Mucosa of gallbladder (tissue), 1 donor: ENCODE data around the gene OTULIN. TPM values are rescaled to one million over a fixed set of nuclear protein-coding genes. Genes with fewer than 3 reads are reported as not detected.

Source experiments
- DNase-seq: peaks from one replicate; pipeline ENCODE4 v3.0.0-alpha.2; 2020; ENCODE audit warnings: low spot score
- total RNA-seq: library from RNA; stranded (reverse); gene quantifications from one replicate; pipeline ENCODE4 v1.2.1, GENCODE V29; 2021
- donor health status: DM: no; HTN: no; CAD: no.

The OTULIN gene
- total RNA-seq, 1 donor from 2014 or later: 33.6 TPM

DNA sequence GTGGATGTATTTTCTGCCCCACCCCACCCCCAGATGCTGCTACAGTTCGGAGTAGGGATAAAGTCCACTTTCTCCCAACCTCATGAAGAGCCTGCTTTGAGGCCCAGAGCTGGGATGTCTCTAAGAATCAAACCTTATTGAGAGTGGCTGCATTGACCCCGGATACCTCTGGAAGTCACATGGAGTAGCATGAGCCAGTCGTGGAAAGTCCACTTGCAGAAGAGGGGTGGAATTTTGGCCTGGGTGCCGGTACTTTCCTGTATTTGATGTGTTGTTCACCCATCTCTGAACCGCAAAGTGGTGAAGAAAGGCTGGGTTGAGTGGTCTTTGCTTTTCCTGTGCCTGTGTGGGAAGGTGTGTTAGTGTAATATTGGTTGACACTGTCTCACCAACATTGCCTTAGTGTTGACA, 3.7 kb downstream of the OTULIN start:
- DNase-seq: no peak

GRCh38 chr5:14669415-14669814, 4.9 kb downstream of the OTULIN start:
- DNase-seq: no peak

- no peak for DNase-seq
Measured at GRCh38 chr5:14669975-14670374, 5.5 kb downstream of the OTULIN start.

- no peak for DNase-seq
Measured at GRCh38 chr5:14671414-14671813, 6.9 kb downstream of the OTULIN start.

- DNase-seq: no peak
Measured at GRCh38 chr5:14672082-14672481, 7.6 kb downstream of the OTULIN start.

- DNase-seq: no peak
Measured at GRCh38 chr5:14672484-14673394, 8.2 kb downstream of the OTULIN start.

DNA sequence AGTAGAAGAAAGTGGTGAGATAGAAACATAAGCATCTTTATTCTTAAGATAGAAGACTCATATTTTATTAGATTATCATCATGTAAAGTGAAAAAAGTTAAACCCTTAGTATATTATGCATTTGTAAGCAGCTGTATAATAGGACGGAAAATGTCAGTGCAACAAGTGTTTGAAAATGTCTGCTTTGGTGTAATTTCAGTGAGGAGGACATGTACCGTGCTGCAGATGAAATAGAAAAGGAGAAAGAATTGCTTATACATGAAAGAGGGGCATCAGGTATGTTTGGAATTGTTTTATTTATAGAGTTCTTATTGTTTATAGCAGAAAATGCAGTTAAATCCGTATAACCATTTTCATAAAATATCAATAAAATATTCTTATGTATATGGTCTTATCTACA, 8.9 kb downstream of the OTULIN start:
- DNase-seq: no peak

DNA sequence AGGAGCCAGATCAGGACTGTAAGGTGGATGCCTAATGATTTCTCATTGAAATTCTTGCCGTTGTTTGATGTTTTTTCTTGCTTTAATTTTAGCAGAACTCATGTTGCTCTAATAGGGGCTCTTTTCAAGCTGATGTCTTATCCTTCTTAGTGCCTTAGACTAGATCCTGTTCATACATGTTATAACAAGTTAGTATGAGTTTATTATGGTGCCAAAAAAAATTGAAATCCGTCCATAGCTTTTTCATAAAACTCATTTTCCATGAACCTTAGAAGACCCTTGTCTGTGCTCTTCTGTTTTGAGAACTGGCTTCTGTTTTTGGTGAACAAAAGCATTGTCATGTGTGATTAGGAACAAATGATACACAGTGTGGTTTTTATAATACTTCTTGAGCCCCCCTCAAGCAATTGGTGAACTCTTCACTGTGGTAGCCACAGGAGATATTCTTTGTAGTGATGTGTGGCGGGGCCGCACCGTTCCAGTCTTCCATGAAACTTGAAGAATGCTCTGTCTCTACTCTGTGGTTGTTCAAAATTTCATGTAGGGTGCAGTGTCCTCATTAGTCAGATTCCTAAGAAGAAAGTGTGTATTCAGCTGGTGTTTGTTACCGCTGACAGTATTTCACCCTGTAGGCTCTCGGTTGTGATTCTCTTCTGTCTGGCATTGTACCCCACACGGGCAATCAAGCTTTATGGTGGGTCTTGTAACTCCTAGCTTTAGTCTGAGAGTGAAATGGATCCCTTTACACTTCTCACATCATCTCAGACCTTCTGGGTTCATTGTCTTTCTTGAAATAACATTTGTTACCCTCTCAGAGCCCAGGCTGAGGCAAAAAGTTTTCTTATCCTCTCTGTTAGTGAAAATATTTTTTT, 10.7 kb downstream of the OTULIN start:
- no peak for DNase-seq

GRCh38 chr5:14675865-14676300, 11.4 kb downstream of the OTULIN start:
- DNase-seq: no peak

DNA sequence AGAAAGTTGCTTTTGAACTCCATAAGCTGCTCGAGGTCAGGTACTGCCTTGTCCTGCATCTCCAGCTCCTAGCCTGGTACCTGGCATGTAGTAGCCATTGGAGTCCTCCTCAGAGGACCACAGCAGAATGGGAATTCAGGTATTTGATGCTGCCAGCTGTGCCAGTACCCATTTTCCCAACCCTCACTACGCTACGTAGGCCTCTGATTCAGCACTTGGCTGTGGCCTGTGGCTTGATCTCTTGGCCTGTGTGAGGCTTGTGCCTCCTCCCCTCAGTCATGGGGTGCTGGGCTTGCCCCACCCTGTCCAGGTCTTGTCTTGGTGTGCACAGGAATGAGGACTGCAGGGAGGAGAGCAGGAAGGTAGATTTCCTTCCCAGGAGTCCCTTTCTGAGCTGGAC, 11.8 kb downstream of the OTULIN start:
- DNase-seq: no peak

DNA sequence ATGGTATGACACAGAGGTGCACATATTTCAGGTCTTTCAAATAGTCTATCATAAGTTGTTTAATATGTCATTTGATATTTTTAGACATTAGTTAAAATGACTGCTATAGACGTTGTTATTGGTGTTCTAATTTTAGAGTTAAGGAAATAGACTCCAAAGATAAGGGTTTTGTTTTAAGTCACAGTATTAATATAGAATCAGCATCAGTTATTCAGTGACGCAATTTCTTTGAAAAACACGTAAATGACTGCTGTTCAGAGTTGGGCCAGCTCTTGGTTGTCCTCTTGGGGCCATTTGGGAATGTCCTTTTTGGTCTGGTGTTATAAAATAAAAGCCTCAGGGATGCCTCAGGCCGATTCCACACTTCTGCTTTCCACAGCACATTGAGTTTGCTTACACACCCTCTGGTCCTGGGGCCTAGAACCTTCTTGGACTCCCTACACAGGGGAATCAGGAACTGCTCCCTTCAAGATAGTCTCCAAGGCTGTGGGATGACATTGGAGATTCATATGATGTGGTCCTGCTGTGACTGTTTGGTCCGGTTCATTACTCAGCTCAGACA, 14.3 kb downstream of the OTULIN start:
- no peak for DNase-seq

GRCh38 chr5:14679595-14679994, 15.1 kb downstream of the OTULIN start:
- DNase-seq: no peak

DNA sequence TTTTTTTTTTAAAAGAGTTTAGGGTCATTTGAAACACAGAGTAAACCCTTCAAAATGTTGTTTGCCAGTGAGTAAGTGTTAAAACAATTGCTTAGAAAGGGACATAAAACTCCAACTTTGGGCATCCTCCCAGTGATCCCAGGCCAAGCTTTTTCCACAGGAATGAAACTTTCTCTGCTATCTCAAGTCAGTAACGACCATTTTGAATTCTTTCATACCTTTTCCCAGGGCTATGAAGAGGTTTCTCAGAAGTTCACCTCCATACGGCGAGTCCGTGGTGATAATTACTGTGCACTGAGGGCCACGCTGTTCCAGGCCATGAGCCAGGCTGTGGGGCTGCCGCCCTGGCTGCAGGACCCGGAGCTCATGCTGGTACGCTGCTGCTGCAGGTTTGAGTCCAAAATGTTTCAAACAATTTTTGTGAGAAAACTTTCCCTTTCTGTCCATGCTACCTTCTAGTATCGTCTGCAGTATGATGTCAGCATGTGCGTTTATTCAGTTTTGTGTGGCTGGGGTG, 16.8 kb downstream of the OTULIN start:
- DNase-seq: no peak

DNA sequence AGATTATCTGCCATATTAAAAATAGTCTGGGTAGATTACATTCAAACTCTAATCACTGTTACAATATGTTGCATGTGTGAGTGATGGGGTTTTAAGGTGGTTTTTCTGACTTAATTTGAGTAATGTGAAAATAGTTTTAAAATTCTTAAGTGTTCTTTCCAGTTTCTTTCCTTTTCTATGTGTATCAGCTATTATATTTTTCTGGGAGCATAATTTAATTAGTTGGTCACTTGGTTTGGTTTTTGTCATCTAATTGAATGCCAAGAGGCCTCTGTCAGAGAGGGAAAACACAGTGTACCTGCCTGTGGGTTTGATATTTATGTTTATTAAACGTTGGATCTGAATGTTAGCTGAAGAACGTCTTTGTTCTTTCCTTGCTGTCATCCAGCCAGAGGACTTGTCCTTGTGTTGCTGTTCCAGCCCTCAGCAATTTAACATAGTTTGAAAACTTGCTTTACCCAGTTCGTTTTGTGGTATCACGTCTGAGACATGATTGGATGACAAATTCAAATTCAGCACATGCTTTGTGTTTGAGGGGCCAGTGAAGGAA, 19.5 kb downstream of the OTULIN start:
- DNase-seq: no peak

- no peak for DNase-seq
Measured at GRCh38 chr5:14684757-14685156, 20.2 kb downstream of the OTULIN start.

- no peak for DNase-seq
Measured at GRCh38 chr5:14685757-14686156, 21.2 kb downstream of the OTULIN start.

DNA sequence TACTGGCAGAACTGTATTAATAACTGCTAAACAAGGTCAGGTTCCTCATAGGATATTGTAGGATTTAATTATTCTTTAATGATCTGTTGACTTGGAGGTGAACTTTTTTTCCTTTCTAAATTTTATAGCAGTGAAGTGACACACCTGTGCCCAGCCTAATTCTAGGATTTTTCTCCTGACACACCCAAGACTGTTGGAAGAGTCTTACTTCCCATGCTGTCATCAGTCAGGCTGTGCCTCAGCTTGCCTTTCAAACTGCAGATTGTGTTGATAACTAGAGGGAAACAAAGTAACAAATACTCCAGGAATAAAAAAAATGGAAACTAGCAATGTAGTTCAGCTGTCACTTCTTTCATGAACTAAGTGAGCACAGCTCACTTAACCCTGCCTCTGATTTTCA, 22.0 kb downstream of the OTULIN start:
- DNase-seq: no peak

DNA sequence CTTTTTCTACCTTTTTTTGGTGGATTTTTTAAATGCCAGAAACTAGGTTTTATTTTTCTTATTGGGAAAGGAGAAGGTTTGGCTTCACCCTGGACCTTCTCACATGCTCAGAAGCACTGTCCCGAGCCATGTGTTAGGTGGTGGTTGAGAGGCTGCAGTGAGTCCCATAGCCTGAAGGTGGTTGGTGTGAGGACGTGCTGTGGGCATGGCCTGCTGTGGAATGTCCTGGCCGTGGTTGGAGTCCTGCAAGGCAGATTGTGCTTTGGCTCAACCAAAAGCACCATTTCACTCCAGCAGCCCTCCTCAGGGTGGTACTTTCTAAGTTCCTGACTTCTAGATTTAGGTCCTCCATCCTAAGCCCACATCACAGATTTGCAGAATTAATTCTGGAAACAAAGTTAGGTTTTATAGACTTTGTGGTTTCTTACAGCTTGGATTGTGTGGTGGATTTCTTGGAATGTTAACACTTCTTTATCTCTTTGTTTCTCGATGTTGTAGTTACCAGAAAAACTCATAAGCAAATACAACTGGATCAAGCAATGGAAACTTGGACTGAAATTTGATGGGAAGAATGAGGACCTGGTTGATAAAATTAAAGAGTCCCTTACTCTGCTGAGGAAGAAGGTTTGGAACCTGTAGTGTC, 22.6 kb downstream of the OTULIN start:
- no peak for DNase-seq

GRCh38 chr5:14693070-14693469, 28.6 kb downstream of the OTULIN start:
- no peak for DNase-seq

GRCh38 chr5:14695152-14695551, 30.6 kb downstream of the OTULIN start:
- DNase-seq: no peak

- no peak for DNase-seq
Measured at GRCh38 chr5:14696057-14696456, 31.5 kb downstream of the OTULIN start.
